HG03159 (cell line): ENCODE results near the gene CACNA1C.

Experiments
- ATAC-seq: cut with Tn5 transposase; IDR thresholded peaks from one replicate; pipeline ENCODE4 v1.9.1; 2021; ENCODE audit warnings: mild to moderate bottlenecking, moderate library complexity; ENCODE audit not compliant: unreplicated experiment

Gene CACNA1C

DNA sequence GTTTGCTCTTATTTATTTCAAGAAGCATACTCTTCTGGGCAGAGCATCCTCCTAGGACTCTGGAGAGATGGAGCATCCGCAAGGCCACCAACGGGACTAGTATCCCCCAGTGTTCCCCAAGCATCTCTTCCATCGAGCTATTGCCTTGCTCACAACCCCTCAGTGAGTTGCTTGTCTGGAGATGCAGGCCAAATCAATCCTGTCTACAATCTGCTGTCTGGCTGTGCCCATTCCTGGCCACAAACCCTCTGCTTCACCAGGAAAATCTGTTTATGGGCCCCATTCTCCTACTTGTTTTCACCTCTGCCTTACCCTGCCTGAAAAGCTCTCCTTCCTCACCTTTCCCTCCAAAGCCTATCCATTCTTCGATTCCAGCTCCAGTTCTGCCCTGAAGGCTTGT, 219.2 kb downstream of the CACNA1C start:
- ATAC-seq, result no peak

DNA sequence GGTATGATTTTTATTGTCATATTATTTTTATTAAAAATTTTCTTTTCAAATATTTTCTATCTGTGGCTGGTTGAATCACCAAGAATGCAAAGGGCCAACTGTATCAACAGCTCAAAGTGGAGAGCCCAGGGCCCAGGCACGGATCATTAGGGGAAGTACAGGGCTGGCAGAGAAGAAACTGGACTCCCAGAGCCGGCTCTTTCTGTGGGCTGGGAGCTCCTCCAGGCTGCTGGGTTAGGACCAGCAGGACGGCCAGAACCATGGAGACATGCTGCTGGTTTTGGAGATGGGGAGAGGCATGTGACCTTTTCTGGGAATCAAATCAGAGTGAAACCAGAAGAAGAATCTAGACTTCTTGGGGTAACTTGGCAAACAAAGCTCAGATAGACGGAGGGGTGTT, 220.5 kb downstream of the CACNA1C start:
- no peak for ATAC-seq

DNA sequence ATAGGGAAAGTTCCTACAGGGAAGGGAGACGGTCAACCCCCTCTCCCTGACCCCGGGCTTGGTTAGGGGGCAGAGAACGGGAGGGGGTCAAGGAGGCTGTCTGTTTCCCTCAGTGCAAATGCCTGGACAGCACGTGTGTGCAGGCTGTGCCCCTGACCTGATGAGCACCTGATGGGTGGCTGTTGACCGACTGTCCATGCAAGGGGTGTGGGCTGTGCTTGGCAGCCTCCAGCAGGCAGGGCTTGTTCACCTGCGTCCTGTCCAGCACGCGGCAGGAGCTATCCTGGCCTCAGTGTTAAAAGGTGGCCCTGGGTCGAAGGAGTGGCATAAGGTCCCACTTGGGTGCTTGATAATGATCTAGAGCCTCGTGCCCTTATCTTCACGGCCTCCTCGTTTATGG, 221.0 kb downstream of the CACNA1C start:
- no peak for ATAC-seq

DNA sequence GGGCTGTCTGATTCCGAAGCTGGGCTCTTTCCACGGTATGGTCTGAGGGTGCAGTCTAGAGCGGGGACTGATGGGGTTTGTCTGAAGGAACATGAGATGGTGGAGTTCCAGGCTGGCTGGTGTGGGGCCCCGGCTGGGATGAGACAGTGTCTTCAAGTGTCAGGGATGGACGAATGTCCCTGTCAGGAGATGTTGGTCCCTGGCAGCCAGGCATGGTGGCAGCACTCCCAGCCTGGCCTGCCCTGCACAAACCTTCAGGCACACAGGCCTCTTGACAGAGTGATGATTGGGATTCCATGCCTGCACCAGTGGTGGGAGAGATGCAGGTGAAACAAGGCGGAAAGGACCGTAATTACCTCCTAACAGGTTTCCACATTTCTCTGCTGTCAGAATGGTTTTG, 221.9 kb downstream of the CACNA1C start:
- ATAC-seq, result no peak

DNA sequence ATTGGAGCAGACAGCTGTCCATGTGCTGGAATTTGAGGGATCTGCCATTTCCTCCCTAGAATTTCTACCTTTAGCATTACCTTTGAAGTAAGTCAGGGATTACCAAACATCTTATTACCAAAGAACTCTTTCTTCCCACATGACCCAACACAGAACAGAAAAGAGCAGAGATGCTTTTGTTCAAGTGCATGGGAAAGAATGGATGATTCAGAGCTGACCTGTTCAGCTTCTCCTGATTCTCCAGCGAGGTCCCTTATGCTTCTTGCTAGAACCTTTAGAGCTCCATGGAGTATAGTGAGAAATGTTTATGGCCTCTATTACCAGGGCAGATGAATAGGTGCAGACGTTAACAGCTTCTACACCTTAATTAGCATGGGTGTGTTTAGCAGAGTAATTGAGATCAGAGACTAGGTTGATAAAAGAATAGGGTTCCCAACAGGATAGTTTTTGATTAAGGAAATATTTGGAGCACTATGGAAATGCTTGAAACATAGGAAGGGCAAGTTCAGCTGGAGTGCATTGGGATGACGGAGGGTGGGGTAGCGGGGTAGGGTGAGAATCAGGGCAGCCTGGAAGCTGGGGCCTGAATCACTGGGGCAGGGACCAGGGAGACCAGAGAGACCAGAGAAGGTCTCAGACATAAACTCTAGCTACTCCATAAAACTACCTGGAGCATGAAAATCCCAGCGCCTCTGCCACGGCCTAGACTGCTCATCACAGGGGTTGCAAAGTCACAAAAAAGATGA, 223.7 kb downstream of the CACNA1C start:
- ATAC-seq, result no peak

DNA sequence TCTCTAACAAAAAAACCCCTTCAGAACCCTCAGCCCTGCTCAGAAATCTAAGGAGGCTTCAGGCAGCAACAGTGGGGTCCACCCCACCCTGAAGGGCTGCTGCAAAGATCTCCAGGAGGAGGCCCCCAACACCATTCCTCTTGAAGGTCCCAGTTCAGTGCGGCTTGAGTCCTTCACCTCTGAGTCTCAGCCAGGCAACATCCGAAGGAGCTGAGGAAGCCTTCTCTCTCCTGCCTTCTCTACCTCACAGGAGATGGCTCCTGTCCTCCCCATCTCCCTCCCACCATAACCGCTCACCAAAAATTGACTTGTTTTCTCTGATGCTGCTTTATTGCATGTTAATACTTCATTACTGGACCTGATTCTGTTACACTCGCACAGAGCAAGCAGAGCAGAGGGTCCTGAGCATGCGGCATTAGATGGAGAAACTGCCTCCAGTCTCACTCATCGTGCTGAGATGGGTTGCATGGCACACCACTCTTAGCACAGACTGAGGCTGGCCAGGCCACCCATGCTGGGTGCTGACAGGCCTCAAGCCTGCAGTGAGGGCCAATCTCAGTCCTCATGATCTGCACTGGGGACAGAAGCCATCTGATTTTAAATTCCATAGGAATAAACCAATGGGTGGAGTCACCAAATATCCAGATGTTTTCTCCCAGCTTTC, 224.8 kb downstream of the CACNA1C start:
- ATAC-seq, result no peak

DNA sequence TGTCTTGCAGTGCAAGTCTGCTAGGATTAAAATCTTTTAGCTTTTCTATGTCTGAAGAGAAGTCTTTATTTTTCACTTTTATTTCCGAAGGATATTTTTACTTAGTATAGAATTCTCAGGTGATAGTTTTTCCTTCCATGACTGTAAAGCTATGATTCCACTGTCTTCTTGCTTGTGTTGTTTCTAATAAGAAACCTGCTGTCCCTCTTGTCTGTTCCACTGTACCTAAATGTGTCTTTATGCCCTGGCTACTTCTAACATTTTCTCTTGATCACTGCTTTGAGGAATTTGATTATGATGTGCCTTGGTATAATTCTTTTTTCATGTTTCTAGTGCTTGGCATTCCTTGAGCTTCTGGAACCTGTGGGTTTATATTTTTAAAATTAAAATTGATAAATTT, 228.7 kb downstream of the CACNA1C start:
- ATAC-seq, result no peak

DNA sequence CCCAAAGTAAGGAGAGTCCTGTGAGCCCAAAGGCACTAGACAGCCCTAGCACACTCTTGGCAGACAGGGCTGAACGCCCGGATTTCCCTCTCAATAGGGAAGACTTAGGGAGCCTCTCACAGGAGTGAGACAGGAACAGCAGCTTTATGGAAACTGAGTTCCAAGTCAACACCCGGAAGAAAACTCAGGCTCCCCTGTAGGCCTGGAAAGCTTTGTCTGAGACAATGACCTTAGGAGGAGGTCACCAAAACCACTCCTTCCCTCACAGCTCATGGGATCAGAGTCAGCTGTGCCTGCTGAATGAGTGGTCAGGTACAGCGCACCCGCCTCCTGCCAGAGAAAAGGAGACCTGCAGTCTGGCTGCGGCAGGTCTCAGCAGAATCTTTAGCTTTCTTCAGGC, 229.5 kb downstream of the CACNA1C start:
- no peak for ATAC-seq

DNA sequence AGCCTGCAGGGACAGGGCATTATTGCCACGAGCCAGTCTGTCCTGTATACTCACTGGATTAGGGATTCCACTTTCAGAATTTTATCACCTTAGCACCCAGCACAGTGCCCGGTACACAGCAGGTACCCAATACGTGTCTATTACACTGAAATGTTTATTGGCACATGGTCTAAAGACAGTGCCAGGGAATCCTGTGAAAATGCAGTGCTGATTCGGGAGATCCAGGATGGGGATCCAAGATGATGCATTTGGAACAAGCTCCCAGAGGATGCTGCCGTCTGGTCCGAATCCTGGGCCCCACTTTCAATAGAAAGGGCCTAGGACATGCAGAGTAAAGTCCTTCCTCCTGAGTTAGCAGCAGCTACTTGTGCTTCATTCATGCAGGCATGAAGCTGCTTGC, 230.7 kb downstream of the CACNA1C start:
- ATAC-seq, result no peak

DNA sequence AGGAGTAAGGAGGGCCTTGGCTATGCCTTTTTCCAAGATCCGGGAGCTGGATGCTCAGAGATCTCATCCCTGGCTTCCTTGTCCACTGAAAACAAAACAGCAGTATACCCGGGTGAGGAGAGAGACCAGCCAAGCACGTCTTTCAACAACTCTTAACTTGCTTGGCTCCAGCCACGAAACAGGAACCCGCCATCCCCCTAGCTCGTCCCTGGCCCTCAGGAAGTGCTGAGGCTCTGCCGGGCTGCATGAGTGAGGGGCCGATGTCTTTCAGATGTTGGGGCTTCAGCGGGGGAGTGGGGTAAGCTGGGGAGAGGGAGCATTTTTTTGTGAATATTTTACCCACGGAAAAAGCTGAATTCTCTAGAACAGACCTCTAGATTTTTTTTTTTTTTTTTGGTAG, 231.1 kb downstream of the CACNA1C start:
- no peak for ATAC-seq

DNA sequence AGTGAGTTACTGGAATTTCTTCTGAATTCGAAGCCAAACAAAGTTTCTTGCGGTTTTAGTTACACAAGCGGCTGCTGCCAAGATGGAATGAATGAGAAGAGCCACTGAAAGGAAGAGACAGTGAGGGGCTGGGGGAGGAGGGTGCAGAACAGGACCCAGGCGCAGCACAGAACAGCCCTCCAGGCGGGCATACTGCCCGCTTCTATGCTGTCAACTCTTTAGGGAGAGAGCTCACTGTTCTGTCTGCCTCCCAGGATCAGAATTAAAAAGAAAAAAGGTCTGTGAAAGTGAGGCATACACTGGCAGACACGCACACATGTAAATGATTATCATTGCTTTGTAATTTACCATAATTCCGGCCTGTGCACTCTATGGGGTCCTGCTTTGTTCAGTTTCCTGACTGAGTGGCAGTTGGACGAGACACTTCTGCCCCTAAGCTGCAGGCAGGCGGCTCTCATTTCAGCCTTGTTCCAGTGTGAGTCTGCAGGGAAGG, 231.6 kb downstream of the CACNA1C start:
- no peak for ATAC-seq

DNA sequence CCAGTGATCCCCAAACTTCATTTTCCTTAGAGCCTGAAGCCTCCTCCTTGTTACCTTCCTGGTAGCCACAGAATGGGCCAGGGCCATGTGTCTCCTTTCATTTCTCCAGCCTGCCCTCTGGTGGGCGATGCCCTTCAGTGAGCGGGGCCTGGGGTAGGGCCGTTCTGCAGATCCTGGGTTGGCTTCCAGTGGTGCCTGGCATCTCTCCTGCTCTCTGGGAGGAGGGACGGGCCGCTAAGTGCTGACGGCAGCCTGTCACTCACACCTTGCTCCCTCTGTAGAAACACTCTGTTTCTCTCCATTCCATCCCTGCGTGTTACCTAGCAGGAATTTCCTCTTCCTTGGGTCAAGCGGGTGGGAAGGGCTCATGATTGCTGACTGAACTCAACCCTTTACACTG, 232.1 kb downstream of the CACNA1C start:
- peak; percentile 52 for ATAC-seq

DNA sequence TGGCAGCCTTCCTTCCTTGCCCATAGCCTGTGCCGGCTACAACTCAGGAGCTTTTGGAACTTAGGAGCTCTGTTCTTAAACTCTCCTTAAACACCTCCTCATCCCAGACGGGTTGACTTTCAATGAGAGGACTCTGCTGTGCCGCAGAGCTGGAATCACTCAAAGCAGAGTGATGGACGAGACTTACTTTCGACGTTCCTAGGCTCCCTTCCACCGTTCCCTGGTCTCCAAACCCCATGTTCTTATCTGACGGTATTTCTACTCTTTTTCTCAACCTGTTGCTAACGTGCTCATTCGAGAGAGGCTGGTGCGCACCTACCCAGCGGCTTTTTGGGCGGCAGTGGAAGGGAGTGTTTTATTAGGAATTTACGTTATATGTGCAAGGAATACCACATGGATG, 232.7 kb downstream of the CACNA1C start:
- ATAC-seq, result no peak

DNA sequence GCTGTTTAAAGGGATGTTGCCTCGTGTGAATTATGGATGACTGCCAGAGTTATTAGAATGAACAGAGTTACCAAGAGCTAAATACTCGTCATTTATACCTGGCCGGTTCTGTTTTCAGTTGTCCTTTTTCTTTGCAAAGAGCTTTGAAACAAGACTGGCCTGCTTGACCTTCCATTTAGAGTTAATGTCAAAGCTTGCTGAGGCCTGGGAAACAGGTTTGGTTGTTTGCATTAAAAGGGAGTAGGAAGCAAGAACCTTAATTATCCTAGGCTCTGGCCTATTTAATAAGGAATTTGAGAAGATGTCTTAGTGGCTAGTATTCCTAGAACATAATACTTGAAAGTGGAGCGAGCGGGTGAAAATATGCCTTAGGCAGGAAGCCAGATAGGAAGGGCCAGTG, 233.3 kb downstream of the CACNA1C start:
- no peak for ATAC-seq

DNA sequence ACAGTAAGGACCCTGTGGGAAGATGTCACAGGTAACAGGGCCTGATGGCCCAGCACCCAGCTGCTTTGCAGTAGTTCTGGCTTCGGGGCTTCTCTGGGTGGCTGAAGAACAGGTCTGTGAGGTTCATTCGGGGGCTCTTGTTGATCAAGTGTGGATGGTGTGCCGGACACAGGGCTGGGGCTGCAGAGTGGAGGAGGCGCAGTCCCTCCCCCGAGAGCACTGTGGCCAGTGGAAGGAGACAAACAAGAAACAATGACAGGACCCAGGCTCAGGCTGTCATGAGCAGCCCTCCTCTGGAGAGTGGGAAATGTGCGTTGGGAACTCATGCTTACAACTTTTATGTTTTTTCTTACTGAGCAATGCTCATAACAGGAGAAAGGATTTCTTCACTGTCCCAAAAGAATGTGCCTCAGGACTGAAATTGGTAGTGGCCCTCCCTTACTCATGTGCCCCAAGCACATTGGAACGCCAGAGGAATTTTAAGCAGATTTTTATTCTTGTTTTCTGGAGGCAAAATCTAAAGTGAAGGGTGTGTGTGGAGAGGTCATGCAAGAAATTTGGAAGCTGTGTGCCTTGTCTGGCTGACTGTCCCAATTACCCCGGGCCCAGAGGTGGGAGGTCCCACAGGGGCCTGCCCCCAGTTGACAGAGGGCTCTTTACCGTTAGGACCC, 233.8 kb downstream of the CACNA1C start:
- ATAC-seq, result no peak

DNA sequence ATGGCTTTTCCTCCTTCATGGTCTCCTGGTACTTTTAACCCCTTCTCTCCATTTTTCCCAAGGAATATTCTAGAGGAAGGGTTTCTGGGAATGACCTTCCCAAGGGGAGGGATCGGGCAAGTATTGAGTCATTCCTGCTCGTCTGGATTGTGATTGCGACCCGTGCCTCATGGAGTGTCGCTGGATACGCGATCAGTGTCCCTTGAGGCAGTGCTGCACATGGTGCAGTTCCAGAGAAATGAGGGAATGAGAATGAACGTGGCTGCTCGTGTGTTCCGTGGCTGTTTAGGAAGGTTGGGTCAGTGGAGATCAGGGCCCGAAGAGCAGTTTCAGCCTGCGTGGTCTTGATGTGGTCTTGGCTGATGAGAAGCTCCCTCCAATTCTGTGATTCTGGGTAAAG, 234.4 kb downstream of the CACNA1C start:
- ATAC-seq, result no peak

DNA sequence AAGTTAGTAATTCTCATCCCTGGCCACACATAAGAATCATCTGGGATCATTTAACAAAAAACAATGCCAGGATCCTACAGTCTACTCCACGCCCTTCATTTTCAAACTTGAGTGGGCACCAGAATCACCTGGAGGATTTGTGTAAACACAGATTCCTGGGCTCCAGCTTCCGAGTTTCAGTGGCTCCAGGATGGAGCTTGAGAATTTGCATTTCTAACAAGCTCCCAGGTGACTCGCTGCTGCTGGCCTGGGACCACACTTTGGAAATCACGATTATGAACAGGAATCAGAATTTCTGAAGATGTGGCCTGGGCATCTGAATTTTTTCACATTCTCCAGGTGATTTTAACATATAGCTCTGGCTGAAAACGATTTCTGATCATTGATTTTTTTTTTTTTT, 234.8 kb downstream of the CACNA1C start:
- ATAC-seq, result no peak

DNA sequence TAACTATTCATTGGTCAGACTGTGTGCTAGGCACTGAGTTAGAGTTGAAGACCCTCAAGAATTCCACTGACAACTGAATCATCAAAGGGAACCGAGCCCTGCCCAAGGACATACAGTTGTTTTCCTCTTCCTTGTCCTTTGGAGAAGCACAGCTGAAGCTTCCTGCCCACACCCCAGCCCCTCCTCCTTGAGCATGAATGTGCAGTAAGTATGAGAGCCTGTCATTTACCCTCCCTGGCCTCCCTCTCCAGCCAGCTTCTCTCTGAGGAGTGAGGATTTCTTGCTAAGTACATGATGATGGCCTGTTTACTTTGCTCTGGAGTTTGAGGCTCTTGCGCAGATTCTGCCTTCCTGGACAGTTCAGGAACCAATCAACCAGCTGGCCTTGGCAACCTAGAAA, 235.2 kb downstream of the CACNA1C start:
- ATAC-seq, result no peak

DNA sequence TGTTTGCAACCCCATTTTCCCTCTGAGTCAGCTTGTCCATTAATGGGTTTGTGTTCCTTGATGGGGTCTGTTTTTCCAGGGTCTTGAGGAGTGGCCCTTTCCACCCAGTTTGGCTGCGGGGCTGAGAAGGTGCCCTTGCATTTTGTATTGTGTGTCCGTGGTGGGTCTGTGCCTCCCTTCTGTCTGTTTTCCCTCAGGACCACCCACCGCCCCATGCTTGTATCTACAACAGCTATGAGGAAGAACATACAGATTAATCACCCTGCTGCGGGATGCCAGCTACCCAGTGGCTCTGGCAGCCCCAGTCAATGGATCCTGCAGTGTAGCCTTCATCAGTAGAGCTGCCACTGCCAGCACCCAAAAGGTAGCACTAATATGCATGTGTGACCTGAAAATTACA, 235.7 kb downstream of the CACNA1C start:
- ATAC-seq, result no peak

DNA sequence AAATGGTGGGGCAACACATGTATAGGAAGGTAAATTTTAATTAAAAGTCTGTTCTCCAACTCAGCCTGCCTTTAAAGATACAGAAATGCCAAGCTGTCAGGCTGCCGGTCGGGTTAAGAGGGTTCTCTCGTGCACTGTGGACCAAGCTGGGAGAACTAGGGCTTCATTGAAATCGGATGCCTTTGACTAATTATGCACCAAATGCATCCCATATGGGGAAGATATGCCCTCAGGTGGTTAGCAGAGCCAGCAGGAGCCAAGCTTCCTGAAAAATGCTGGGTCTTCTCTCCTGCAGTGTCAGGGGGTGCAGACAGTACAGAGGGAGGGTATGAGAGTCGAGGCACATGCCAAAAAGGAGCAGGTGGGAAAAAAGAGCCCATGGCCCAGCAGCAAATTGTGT, 236.1 kb downstream of the CACNA1C start:
- ATAC-seq, result no peak

DNA sequence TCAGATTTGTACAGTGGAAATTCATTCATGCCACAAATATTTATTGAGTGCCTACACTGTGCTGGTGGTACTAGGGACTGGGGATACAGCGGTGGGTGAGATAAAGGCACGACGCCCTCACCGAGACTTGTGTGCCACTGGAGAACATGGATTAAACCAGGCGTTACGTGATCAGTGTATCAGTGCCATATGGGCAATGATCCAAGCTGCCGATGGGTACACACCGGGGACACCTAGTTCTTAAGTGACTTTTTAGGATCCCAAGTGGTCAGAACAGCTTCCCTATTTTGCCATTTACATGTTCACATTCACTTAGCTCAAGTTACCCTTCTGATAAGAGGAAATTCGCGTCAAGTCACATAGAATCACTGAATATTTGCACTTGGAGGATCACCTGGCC, 236.7 kb downstream of the CACNA1C start:
- no peak for ATAC-seq

DNA sequence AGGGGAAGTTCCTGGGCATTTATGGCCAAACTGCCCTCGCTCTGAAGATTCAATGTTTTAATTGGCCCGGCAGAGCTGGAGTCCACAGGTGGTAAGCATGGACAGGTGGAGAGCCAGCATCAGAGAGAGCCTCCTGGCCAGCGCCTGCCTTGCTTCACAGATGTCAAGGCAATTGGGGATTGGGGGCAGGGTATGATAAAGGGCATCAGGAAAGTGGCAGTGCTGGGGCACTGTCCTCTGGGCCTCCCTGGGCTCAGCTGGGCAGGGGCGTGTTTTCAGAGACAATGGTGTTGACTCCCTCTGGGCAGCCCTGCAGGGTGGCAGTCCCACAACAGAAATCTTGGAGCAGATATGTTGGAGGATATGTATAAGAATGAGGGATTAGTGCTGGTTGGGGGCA, 237.3 kb downstream of the CACNA1C start:
- ATAC-seq, result no peak
